BE2C (cell line): ENCODE measurements around the gene FBXO47.

Experiments used
- DNase-seq: peaks from one replicate; pipeline ENCODE4 v3.0.0-alpha.2; 2020
- H3K27me3 ChIP-seq: fragments of 250-450 bp; sonication (Bioruptor Pico); 2 replicates; pipeline ENCODE4 v1.5.1; 2020; ENCODE audit warnings: mild to moderate bottlenecking
- H3K36me3 ChIP-seq: fragments of 250-450 bp; sonication (Bioruptor Pico); 2 replicates; pipeline ENCODE4 v1.5.1; 2020; ENCODE audit warnings: mild to moderate bottlenecking
- H3K4me1 ChIP-seq: fragments of 250-450 bp; sonication (Bioruptor Pico); 2 replicates; pipeline ENCODE4 v1.5.1; 2020
- H3K4me3 ChIP-seq: 2 replicates; pipeline ENCODE4 v1.5.1; 2011; ENCODE audit warnings: low read depth, low read length
- H3K9me3 ChIP-seq: fragments of 250-450 bp; sonication (Bioruptor Pico); 2 replicates; pipeline ENCODE4 v1.5.1; 2020
- TF ChIP-seq, protein P1 (sequence below): IDR thresholded peaks from 2 replicates; pipeline ENCODE4 v1.5.1; 2012; ENCODE audit warnings: mild to moderate bottlenecking, low read depth, low read length

FBXO47 gene

DNA sequence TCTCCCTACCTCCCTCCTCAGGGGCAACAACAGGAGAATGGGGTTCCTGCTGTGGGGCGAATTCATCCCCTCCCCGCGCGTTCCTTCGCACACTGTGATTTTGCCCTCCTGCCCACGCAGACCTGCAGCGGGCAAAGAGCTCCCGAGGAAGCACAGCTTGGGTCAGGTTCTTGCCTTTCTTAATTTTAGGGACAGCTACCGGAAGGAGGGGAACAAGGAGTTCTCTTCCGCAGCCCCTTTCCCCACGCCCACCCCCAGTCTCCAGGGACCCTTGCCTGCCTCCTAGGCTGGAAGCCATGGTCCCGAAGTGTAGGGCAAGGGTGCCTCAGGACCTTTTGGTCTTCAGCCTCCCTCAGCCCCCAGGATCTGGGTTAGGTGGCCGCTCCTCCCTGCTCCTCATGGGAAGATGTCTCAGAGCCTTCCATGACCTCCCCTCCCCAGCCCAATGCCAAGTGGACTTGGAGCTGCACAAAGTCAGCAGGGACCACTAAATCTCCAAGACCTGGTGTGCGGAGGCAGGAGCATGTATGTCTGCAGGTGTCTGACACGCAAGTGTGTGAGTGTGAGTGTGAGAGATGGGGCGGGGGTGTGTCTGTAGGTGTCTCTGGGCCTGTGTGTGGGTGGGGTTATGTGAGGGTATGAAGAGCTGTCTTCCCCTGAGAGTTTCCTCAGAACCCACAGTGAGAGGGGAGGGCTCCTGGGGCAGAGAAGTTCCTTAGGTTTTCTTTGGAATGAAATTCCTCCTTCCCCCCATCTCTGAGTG lies 47.7 kb downstream of the FBXO47 start:
- H3K4me1 ChIP-seq, result peaks cover 24% of the 10 kb centered on the region
- H3K36me3 ChIP-seq, result peaks cover 3% of the 10 kb centered on the region; the same call in 1 of the 2 replicates
- H3K27me3 ChIP-seq, result no peaks in the 10 kb centered on the region
- no peaks in the 10 kb centered on the region for H3K9me3 ChIP-seq
- TF ChIP-seq, protein P1, sequence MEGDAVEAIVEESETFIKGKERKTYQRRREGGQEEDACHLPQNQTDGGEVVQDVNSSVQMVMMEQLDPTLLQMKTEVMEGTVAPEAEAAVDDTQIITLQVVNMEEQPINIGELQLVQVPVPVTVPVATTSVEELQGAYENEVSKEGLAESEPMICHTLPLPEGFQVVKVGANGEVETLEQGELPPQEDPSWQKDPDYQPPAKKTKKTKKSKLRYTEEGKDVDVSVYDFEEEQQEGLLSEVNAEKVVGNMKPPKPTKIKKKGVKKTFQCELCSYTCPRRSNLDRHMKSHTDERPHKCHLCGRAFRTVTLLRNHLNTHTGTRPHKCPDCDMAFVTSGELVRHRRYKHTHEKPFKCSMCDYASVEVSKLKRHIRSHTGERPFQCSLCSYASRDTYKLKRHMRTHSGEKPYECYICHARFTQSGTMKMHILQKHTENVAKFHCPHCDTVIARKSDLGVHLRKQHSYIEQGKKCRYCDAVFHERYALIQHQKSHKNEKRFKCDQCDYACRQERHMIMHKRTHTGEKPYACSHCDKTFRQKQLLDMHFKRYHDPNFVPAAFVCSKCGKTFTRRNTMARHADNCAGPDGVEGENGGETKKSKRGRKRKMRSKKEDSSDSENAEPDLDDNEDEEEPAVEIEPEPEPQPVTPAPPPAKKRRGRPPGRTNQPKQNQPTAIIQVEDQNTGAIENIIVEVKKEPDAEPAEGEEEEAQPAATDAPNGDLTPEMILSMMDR, result no peak
- no peak for DNase-seq
- no peak overlapping the region for H3K4me3 ChIP-seq

DNA sequence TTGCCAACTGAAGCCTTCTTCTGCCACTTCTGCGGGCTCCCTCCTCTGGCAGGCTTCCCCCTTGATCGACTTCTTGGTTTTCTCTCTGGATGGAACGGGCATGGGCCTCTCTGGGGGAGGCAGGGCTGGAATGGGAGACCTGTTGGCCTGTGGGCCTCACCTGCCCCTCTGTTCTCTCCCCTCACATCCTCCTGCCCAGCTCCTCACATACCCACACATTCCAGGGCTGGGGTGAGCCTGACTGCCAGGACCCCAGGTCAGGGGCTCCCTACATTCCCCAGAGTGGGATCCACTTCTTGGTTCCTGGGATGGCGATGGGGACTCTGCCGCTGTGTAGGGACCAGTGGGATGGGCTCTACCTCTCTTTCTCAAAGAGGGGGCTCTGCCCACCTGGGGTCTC lies 48.3 kb downstream of the FBXO47 start:
- DNase-seq, result no peak
- Histone ChIP-seq H3K9me3 (no peaks in the 10 kb centered on the region), H3K36me3 (peaks cover 3% of the 10 kb centered on the region; the same call in 1 of the 2 replicates), H3K4me3 (no peak overlapping the region), H3K4me1 (peaks cover 30% of the 10 kb centered on the region), H3K27me3 (no peaks in the 10 kb centered on the region)
- TF ChIP-seq, protein P1, result no peak

DNA sequence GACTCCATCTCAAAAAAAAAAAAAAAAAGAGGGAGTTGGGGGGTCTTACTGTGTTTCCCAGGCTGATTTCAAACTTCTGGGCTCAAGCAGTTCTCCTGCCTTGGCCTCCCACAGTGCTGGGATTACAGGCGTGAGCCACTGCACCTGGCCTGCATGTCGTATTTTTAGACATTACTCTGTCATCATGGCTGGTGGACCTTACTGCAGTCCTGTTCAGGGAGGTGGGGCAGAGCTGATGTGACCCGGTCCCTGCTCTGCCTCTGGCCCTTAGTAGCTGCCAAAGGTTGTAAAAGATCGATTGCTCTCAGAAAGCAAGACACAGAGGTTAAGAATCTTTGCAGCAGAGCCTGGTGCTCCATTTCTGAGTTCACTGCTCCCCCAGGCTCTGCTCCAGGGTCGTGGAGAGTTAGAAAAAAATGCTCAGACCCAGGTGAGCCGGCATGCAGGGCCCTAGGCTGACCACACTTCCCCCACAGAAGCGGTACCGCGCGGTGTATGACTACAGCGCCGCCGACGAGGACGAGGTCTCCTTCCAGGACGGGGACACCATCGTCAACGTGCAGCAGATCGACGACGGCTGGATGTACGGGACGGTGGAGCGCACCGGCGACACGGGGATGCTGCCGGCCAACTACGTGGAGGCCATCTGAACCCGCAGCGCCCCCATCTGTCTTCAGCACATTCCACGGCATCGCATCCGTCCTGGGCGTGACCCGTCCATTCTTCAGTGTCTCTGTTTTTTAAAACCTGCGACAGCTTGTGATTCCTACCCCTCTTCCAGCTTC lies 48.9 kb downstream of the FBXO47 start:
- no peaks in the 10 kb centered on the region for H3K9me3 ChIP-seq
- H3K27me3 ChIP-seq, result no peaks in the 10 kb centered on the region
- DNase-seq, result no peak
- no peak overlapping the region for H3K4me3 ChIP-seq
- H3K4me1 ChIP-seq, result peaks cover 30% of the 10 kb centered on the region
- TF ChIP-seq, protein P1, result no peak
- peaks cover 3% of the 10 kb centered on the region; the same call in 1 of the 2 replicates for H3K36me3 ChIP-seq

DNA sequence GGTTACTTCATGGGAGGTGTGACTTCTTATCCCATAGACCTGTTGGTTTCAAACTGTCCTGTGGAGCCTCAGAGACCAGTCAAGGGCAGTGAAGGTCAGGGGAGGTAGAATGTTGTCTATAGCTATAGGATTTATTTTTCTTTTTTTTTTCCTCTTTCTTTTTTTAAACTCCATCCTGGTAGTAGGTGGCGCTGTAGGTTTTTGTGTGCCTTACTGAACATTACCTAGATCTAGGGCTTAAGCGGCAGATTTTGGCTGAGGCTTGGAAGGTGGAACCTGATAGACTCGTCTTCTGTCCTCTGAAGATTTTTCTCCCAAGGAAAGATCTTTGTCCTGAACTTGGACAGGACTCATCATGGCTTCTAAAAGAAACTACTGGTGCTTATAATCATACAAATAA lies 49.9 kb downstream of the FBXO47 start:
- no peaks in the 10 kb centered on the region for H3K9me3 ChIP-seq
- TF ChIP-seq, protein P1, result peak; percentile 24; the same call in 1 of the 2 replicates
- peaks cover 29% of the 10 kb centered on the region for H3K4me1 ChIP-seq
- peaks cover 3% of the 10 kb centered on the region; the same call in 1 of the 2 replicates for H3K36me3 ChIP-seq
- H3K4me3 ChIP-seq, result no peak overlapping the region
- DNase-seq, result no peak
- H3K27me3 ChIP-seq, result no peaks in the 10 kb centered on the region

DNA sequence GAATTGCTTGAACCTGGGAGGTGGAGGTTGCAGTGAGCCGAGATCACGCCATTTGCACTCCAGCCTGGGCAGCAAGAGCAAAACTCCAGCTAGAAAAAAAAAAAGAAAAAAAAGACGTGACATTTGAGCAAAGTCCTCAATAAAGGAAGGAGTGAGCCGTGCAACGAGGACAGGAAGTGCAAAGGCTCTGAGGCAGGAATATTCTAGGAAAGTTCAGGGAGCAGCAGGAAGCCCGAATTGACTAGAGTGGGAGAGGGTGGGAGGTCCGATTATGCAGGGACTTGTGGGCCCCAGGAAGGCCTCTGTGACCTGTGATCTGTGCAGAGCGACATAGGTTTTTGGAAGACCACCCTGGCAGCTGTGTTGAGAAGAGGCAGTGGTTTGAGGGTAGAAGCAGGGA lies 50.4 kb downstream of the FBXO47 start:
- Histone ChIP-seq H3K36me3 (peaks cover 3% of the 10 kb centered on the region; the same call in 1 of the 2 replicates), H3K9me3 (no peaks in the 10 kb centered on the region), H3K27me3 (no peaks in the 10 kb centered on the region), H3K4me3 (no peak overlapping the region), H3K4me1 (peaks cover 32% of the 10 kb centered on the region)
- TF ChIP-seq, protein P1, result no peak
- no peak for DNase-seq

DNA sequence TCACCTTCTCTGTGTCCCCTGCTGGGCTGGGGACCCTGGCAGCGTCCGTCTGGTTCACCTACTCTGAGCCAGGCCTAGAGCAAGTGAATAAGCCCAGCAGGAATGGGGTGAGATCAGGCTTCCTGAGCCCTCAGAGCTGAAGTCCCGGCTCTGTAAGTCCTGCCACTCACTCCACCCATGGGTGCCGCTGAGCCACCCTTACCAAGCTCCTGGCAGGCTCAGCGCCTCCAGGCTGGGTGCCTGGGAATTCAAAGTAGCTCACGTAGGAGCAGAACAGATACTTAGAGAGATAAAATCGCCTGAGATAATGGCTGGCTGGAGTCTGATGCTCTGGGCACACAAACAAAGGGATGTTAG lies 51.6 kb downstream of the FBXO47 start:
- TF ChIP-seq, protein P1, result no peak
- Histone ChIP-seq H3K4me3 (no peak overlapping the region), H3K9me3 (no peaks in the 10 kb centered on the region), H3K27me3 (no peaks in the 10 kb centered on the region), H3K4me1 (peaks cover 32% of the 10 kb centered on the region), H3K36me3 (peaks cover 3% of the 10 kb centered on the region; the same call in 1 of the 2 replicates)
- DNase-seq, result no peak
